Spleen (tissue), 11 donors: ENCODE measurements around the gene PRUNE1. TPM values are rescaled to one million over a fixed set of nuclear protein-coding genes. Genes with fewer than 3 reads are reported as not detected.

Source experiments
- DNase-seq: peaks from one replicate; pipeline ENCODE4 v3.0.0-alpha.2; 2020
- H3K27ac ChIP-seq, 8 donors: fragments of 200-600 bp; sonication (generic) in 7 of 8; 1 replicate in 4 of 8; 2 replicates in 4 of 8; pipeline versions ENCODE4 v1.5.0 to v1.8.0; 2016 to 2021; ENCODE audit warnings: inconsistent platforms in 4 of 8, mild to moderate bottlenecking in 4 of 8, moderate library complexity in 1 of 8
- H3K27me3 ChIP-seq, 7 donors: fragments of 200-600 bp; sonication (generic) in 6 of 7; replicated peaks in 1 of 7; 1 replicate in 4 of 7; 2 replicates in 3 of 7; pipeline versions ENCODE4 v1.5.0 to v1.8.0; 2016 to 2021; ENCODE audit warnings: inconsistent platforms in 3 of 7, mild to moderate bottlenecking in 1 of 7
- H3K36me3 ChIP-seq, 6 donors: fragments of 200-600 bp; sonication (generic) in 5 of 6; 1 replicate in 4 of 6; 2 replicates in 2 of 6; pipeline versions ENCODE4 v1.5.0 to v1.8.0; 2016 to 2021; ENCODE audit warnings: inconsistent platforms in 2 of 6
- H3K4me1 ChIP-seq, 6 donors: fragments of 200-600 bp; sonication (generic) in 5 of 6; 1 replicate in 3 of 6; 2 replicates in 3 of 6; pipeline versions ENCODE4 v1.5.0 to v1.8.0; 2016 to 2021; ENCODE audit warnings: inconsistent platforms in 3 of 6
- H3K4me3 ChIP-seq, 8 donors: fragments of 200-600 bp; sonication (generic) in 7 of 8; 1 replicate in 4 of 8; 2 replicates in 4 of 8; pipeline versions ENCODE4 v1.5.0 to v1.8.0; 2016 to 2021; ENCODE audit warnings: inconsistent platforms in 4 of 8, mild to moderate bottlenecking in 4 of 8, moderate library complexity in 2 of 8
- H3K9me3 ChIP-seq, 8 donors: fragments of 200-600 bp; sonication (generic) in 7 of 8; 1 replicate in 4 of 8; 2 replicates in 4 of 8; pipeline versions ENCODE4 v1.5.0 to v1.8.0; 2016 to 2021; ENCODE audit warnings: inconsistent platforms in 4 of 8
- POLR2A ChIP-seq, 3 donors: fragments of 450-650 bp; IDR thresholded peaks; one replicate each; pipeline ENCODE4 v1.5.1; 2017; ENCODE audit warnings: antibody characterized with exemption in 3 of 3, mild to moderate bottlenecking in 1 of 3
- POLR2AphosphoS5 ChIP-seq, 3 donors: sonication (generic); formaldehyde crosslinking; IDR thresholded peaks; one replicate each; pipeline ENCODE4 v1.5.1; 2017; ENCODE audit warnings: antibody characterized with exemption in 3 of 3
- WGBS, 5 donors: extraction: QIAGEN DNeasy Blood & Tissue Kit in 3 of 5; methylation state at CpG; one replicate each; pipeline versions ENCODE4 v1.1.5 to v1.1.7; 2013 to 2018; 5-methylcytosine and 5-hydroxymethylcytosine counted together
- intact Hi-C: fragments of 100-400 bp; cut with DNase I; formaldehyde crosslinking; loops from one replicate; pipeline ENCODE4 v1.15.0; 2023; ENCODE audit warnings: low total_unique reads
- polyA plus RNA-seq, 3 donors: library from polyadenylated mRNA; stranded (reverse); fragments of 200-250 nt; gene quantifications; one replicate each; pipeline ENCODE4 v1.2.1, GENCODE V29; 2013
- total RNA-seq, 7 donors: library from RNA; depleted of rRNA in 3 of 7; stranded (reverse); fragments of >200 nt in 3 of 7; fragmentation: NEBNext Ultra II Directional in 4 of 7; extraction: Animal tissue kit (Norgen Biotek cat#: 25700) in 4 of 7; gene quantifications; one replicate each; pipeline versions ENCODE4 v1.1.0 to v1.2.1, GENCODE V29; 2016 to 2021
- TF ChIP-seq, protein P1 (sequence below), 11 experiments: fragments of 200-600 bp in 7 of 11; fragments of 450-650 bp in 4 of 11; sonication (generic) in 4 of 11; IDR thresholded peaks in 8 of 11; conservative IDR thresholded peaks in 3 of 11; 1 replicate in 7 of 11; 2 replicates in 4 of 11; pipeline versions ENCODE4 v1.4.0 to v1.8.0; 2016 to 2021; ENCODE audit warnings: antibody characterized with exemption in 11 of 11, inconsistent platforms in 4 of 11, mild to moderate bottlenecking in 1 of 11
- donor health status: healthy with polysubstance abuse.
- donor health status: DM: no; HTN: no; CAD: no; lungs with moderate emphysema.
- donor health status: DM: no; HTN: no; CAD: no.
- donor health status: Bipolar disorder and iron deficiency.
- donor health status: healthy.
- donor health status: DM: no; HTN: no; CAD: no.
- donor health status: DM: yes; HTN: yes; CAD: no.

PRUNE1 gene
- total and polyA plus RNA-seq, 10 donors: 9.2 to 22.6 (median 17.0) TPM

DNA sequence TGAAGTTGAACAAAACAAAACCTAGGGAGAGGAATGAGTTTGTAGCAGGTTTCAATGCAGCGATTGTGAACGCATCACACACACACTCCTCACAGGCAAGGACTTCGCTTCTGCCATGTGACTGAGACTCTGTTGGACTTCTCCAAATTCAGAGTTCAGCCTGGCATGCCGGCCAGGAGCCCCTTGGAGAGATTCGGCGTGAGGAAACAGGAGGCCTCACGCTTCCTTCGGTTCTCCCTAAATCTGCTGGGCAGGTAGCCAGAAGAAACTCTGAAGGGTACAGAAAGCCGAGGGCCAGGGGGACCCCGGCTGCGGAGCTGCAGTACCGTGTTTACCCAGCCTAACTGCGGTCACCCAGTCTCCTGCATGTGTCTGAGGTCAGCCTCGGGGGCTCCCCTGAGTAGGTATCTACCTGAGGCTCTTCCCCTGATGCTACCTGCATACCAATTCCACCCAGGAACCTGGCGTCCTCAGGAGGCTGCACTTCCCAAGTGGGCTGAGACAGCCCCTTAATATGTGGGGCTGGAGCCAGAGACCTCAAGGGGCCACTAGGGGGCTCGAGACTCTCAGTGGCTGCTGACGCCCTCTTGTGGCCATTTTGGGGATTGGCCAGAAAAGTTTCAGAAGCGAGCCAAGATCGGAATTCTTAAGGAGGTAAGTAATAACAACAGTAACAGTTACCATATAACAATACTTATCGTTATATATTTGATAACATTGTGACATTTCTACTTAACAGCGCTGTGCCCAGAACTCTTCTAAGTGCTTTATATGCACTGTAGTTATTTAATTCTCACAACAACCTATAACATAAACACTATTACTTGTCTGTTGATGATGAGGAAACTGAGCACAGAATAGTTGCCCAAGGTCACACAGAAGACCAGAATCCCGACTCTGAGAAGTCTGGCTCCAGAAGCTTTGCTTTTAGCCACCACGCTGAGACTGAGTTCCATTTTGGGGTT is 28.9 kb upstream of the PRUNE1 start:
- Histone ChIP-seq H3K4me3 (peak overlapping the region; percentile 0 to 62 (median 28)), H3K36me3 (no peaks in the 10 kb centered on the region), H3K27ac (peak overlapping the region in 7 of 8 donors; percentile 15 to 97 (median 68)), H3K4me1 (peaks cover 27 to 51% (median 49%) of the 10 kb centered on the region in 6 donors), H3K9me3 (no peaks in the 10 kb centered on the region), H3K27me3 (no peaks in the 10 kb centered on the region)
- intact Hi-C loops: loop anchor here (10.0 kb wide), 1 partner anchor 55 kb away; the partner anchor contains the start of gene SETDB1
- TF ChIP-seq POLR2AphosphoS5 (IDR thresholded peaks at IDR 0.05) (peak; percentile 38 to 76 (median 62)), POLR2A (IDR thresholded peaks at IDR 0.05) (no peak)
- TF ChIP-seq, protein P1, sequence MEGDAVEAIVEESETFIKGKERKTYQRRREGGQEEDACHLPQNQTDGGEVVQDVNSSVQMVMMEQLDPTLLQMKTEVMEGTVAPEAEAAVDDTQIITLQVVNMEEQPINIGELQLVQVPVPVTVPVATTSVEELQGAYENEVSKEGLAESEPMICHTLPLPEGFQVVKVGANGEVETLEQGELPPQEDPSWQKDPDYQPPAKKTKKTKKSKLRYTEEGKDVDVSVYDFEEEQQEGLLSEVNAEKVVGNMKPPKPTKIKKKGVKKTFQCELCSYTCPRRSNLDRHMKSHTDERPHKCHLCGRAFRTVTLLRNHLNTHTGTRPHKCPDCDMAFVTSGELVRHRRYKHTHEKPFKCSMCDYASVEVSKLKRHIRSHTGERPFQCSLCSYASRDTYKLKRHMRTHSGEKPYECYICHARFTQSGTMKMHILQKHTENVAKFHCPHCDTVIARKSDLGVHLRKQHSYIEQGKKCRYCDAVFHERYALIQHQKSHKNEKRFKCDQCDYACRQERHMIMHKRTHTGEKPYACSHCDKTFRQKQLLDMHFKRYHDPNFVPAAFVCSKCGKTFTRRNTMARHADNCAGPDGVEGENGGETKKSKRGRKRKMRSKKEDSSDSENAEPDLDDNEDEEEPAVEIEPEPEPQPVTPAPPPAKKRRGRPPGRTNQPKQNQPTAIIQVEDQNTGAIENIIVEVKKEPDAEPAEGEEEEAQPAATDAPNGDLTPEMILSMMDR (IDR thresholded peaks at IDR 0.05 in 8 of 11, conservative IDR thresholded peaks at IDR 0.05 in 3 of 11): peak; percentile 95 to 100 (median 99)
- peak; percentile 92 for DNase-seq
- 12 to 16% (median 13%) methylated on average over 17 to 23 of the region's 23 CpGs for WGBS, 5 donors

DNA sequence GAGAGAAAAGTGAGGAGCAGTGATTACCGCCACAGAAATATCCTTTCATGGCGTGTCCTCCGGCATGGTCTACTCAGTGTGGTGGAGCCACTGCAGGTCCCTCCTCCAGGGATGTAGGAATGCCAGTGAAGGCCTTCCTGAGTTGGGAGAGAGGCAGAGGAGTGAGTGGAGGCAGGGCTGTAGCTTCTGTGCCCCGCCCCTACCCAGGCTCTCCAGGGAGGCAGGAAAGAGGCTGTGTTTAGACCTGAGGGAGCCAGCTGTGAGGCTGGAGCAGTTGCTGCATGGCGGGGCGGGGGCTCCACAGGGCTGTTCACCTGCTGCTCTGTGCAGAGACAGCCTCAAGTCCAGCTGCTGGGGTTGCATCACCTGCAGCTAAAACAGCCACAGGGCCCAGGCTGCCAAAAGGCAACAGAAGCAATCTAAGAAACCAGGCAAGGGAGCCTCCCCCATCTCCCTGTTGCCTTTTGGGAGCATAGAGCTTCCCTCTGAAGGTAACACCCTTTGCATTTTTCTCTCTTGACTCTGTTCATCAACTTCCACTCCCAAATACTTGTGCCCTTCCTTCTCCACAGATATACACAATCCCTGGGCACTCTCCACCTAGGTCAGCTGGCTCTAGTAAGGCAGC is 27.0 kb upstream of the PRUNE1 start:
- no peaks in the 10 kb centered on the region for H3K36me3 ChIP-seq
- no peaks in the 10 kb centered on the region for H3K9me3 ChIP-seq
- no peak overlapping the region for H3K4me3 ChIP-seq
- no peaks in the 10 kb centered on the region for H3K27me3 ChIP-seq
- intact Hi-C loops: no loop called here
- peaks cover 22 to 37% (median 36%) of the 10 kb centered on the region in 6 donors for H3K4me1 ChIP-seq
- no peak for DNase-seq
- H3K27ac ChIP-seq: no peak overlapping the region
- WGBS, 5 donors: 82 to 90% (median 85%) methylated on average over 6 of the region's 6 CpGs
- no peak for TF ChIP-seq POLR2A (IDR thresholded peaks at IDR 0.05)
- no peak for TF ChIP-seq POLR2AphosphoS5 (IDR thresholded peaks at IDR 0.05)
- TF ChIP-seq, protein P1 (IDR thresholded peaks at IDR 0.05 in 8 of 11, conservative IDR thresholded peaks at IDR 0.05 in 3 of 11): no peak

DNA sequence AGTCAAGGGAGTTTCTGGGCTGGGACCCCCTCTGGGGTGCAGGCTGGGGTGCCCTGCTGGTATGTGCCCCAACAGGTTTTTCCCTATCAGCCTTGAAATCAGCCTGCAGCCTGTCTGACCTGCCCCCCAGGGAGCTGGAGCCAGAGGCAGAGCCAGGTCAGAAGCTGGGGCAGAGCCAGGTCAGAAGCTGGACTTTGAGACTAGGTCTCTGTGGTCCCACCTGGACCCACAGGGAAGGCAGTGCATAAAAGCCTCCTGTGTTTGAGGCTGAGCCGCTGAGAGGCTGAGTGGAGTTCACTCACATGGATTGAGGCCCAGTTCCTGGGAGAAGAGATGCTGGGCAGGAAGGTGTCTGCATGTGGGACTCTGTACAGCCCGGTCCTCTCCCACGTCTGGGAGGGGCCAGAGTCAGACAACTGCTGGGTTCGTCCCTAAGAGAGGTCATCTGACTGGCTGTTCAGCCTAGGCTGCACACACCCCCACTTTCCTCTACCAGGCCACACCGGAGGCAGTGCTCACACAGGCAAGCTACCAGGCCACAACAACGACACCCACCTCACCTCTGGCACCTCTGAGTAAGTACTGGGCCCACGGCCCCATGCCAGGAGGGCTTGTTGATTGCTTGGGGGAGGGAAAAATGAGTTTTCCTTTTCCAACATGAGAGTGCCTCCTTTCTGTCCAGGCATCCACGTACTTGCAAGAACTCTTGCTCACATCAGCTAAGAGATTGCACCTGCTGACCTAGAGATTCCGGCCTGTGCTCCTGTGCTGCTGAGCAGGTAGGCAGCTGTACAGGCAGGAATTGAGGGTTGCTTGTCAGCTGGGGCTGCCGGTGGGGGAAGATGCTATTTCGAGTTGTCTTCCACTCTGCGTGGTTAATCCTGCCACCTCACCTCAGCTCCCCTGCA is 26.2 kb upstream of the PRUNE1 start, which contains the start of gene ANXA9:
TSS of gene ANXA9 (plus strand) at position 488 of the 908 bp plus-strand sequence. CDS start 814 bp downstream, outside the sequence.
- Histone ChIP-seq H3K9me3 (no peaks in the 10 kb centered on the region), H3K4me1 (peaks cover 16 to 29% (median 29%) of the 10 kb centered on the region in 6 donors), H3K27me3 (no peaks in the 10 kb centered on the region), H3K36me3 (no peaks in the 10 kb centered on the region), H3K4me3 (no peak within 1 kb of the TSS), H3K27ac (no peak within 1 kb of the TSS)
- no peak for DNase-seq
- 74 to 84% (median 78%) methylated on average over 10 to 12 of the region's 12 CpGs for WGBS, 5 donors
- intact Hi-C loops: no loop called here
- TF ChIP-seq POLR2AphosphoS5 (IDR thresholded peaks at IDR 0.05) (no peak), POLR2A (IDR thresholded peaks at IDR 0.05) (no peak)
- TF ChIP-seq, protein P1 (IDR thresholded peaks at IDR 0.05 in 8 of 11, conservative IDR thresholded peaks at IDR 0.05 in 3 of 11): no peak
